Ishikawa (cell line): ENCODE data around the gene TOP1.

ENCODE experiments used
- CEBPB ChIP-seq: IDR thresholded peaks from 2 replicates; pipeline ENCODE4 v1.6.1; 2012
- CREB1 ChIP-seq: IDR thresholded peaks from 2 replicates; pipeline ENCODE4 v1.6.1; 2012; ENCODE audit warnings: low read depth
- EGR1 ChIP-seq: IDR thresholded peaks from 2 replicates; pipeline ENCODE4 v1.6.1; 2012
- EP300 ChIP-seq: IDR thresholded peaks from 2 replicates; pipeline ENCODE4 v1.6.1; 2012; ENCODE audit warnings: borderline replicate concordance
- FOXM1 ChIP-seq: IDR thresholded peaks from 2 replicates; pipeline ENCODE4 v1.6.1; 2012; ENCODE audit warnings: low read depth, borderline replicate concordance
- NFIC ChIP-seq: IDR thresholded peaks from 2 replicates; pipeline ENCODE4 v1.6.1; 2012
- RAD21 ChIP-seq: IDR thresholded peaks from 2 replicates; pipeline ENCODE4 v1.6.1; 2012; ENCODE audit warnings: low read depth
- TAF1 ChIP-seq: IDR thresholded peaks from 2 replicates; pipeline ENCODE4 v1.6.1; 2012; ENCODE audit warnings: low read depth, mild to moderate bottlenecking
- TCF12 ChIP-seq: IDR thresholded peaks from 2 replicates; pipeline ENCODE4 v1.6.1; 2012; ENCODE audit warnings: low read depth
- TEAD4 ChIP-seq: IDR thresholded peaks from 2 replicates; pipeline ENCODE4 v1.6.1; 2012
- YY1 ChIP-seq: IDR thresholded peaks from 2 replicates; pipeline ENCODE4 v1.6.1; 2012; ENCODE audit warnings: low read depth
- ZBTB7A ChIP-seq: IDR thresholded peaks from 2 replicates; pipeline ENCODE4 v1.6.1; 2012; ENCODE audit warnings: low read depth
- TF ChIP-seq, protein P1 (sequence below): IDR thresholded peaks from 2 replicates; pipeline ENCODE4 v1.6.1; 2012; ENCODE audit warnings: low read depth, mild to moderate bottlenecking
- TF ChIP-seq, protein P2 (sequence below): IDR thresholded peaks from 2 replicates; pipeline ENCODE4 v1.6.1; 2012
- TF ChIP-seq, protein P3 (sequence below): IDR thresholded peaks from 2 replicates; pipeline ENCODE4 v1.6.1; 2012

The TOP1 gene

DNA sequence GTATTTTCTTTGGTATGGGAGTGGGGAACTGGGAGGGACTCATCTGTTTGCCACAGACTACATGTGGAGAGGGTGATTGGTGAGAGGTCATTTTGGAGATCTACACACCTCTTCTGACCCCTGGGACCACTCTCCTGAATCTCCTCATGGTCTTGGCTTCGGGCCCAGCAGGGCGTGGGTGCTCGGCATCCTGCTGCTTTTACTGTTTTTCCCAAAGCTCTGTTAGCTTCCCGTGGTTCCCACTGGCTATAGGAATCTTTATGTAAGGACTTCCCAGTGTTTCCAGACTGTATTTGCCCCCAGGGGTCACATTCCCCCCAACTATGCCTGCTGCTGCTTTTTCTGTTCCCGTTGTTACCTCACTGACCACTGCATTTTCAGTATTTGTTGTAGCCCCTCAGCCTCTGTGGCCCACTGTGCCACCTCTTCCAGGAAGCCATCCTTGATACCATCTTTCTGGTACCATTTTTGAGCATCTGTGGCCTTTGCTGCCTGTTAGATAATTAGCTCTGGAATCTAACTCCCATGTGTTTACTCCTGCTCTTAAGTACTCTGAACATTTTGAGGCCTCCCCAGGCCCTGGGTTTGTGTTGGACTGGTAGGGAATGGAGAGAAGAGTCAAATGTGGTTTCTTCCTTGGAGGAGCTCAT is 123.6 kb downstream of the TOP1 start:
- TF ChIP-seq EGR1 = 0 out of 2 replicates have a peak, but pooled peaks have one; percentile 14
- TF ChIP-seq, protein P1, sequence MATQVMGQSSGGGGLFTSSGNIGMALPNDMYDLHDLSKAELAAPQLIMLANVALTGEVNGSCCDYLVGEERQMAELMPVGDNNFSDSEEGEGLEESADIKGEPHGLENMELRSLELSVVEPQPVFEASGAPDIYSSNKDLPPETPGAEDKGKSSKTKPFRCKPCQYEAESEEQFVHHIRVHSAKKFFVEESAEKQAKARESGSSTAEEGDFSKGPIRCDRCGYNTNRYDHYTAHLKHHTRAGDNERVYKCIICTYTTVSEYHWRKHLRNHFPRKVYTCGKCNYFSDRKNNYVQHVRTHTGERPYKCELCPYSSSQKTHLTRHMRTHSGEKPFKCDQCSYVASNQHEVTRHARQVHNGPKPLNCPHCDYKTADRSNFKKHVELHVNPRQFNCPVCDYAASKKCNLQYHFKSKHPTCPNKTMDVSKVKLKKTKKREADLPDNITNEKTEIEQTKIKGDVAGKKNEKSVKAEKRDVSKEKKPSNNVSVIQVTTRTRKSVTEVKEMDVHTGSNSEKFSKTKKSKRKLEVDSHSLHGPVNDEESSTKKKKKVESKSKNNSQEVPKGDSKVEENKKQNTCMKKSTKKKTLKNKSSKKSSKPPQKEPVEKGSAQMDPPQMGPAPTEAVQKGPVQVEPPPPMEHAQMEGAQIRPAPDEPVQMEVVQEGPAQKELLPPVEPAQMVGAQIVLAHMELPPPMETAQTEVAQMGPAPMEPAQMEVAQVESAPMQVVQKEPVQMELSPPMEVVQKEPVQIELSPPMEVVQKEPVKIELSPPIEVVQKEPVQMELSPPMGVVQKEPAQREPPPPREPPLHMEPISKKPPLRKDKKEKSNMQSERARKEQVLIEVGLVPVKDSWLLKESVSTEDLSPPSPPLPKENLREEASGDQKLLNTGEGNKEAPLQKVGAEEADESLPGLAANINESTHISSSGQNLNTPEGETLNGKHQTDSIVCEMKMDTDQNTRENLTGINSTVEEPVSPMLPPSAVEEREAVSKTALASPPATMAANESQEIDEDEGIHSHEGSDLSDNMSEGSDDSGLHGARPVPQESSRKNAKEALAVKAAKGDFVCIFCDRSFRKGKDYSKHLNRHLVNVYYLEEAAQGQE = no peak

DNA sequence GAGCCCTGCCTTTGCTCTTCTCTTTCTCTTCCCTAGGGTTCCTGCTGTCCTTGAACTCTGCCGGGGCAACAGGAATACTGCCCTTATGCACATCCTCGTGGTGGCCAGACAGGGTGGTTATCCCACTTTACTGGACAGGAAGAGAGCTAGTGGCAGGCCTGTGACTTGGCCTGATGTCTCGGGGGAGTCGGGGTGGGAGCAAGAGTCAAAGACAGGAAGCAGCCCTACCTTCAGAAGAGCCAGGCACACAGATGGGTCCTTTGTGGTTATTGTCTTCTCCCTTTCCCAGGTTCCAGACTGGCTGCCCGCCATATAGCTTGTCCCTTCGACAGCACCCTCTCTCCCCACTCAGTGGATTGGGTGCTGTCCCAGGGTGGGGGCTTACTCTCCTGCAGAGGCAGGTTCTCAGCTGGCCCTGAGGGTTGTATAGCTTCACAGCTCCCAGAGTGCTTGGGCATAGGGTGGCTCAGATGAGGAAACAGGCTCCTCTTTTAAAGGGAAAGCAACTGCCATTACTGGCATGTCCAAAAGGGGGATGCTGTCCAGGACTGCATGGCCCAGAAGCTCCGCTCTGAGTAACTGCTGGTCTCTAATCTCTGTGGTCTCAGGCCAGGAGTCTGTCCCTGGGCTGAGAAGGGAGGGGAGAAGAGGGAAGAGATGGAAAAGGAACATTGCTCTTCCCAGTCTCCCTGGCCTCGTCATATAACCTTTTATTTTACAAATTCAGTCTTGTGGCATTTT is 126.0 kb downstream of the TOP1 start:
- TF ChIP-seq NFIC = no peak
- no peak for TF ChIP-seq EP300
- no peak for TF ChIP-seq YY1
- TF ChIP-seq EGR1 = no peak
- no peak for TF ChIP-seq RAD21
- no peak for TF ChIP-seq ZBTB7A
- no peak for TF ChIP-seq TCF12
- no peak for TF ChIP-seq CREB1
- TF ChIP-seq TEAD4 = no peak
- TF ChIP-seq, protein P2, sequence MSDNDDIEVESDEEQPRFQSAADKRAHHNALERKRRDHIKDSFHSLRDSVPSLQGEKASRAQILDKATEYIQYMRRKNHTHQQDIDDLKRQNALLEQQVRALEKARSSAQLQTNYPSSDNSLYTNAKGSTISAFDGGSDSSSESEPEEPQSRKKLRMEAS = no peak
- TF ChIP-seq, protein P1 = no peak
- TF ChIP-seq FOXM1 = no peak
- TF ChIP-seq TAF1 = no peak
- TF ChIP-seq CEBPB = no peak
- TF ChIP-seq, protein P3, sequence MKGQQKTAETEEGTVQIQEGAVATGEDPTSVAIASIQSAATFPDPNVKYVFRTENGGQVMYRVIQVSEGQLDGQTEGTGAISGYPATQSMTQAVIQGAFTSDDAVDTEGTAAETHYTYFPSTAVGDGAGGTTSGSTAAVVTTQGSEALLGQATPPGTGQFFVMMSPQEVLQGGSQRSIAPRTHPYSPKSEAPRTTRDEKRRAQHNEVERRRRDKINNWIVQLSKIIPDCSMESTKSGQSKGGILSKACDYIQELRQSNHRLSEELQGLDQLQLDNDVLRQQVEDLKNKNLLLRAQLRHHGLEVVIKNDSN = no peak

DNA sequence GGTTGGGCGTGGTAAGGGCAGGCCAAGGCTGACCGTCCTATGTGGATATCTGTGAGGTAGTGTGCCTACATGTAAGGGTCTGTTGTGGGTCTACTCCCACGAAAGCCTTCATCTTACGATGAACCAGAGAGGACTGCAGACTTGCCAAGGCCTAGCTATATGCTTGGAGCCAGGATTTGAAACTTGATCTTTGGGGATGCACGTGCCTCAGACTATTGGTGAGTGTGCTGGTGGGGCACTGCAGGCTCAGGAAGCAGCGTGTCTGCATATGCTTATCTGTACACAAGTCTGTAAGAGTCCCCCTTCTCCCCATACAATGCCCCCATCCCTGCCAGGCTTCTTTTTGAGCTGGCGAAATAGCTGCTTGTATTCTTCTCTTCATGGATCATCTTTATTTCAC is 126.6 kb downstream of the TOP1 start:
- TF ChIP-seq, protein P1 = no peak
- TF ChIP-seq EP300 (no peak), YY1 (no peak), ZBTB7A (no peak), TCF12 (no peak), CEBPB (no peak), TEAD4 (no peak), EGR1 (no peak)
- TF ChIP-seq, protein P3 = no peak
- TF ChIP-seq, protein P2 = no peak

DNA sequence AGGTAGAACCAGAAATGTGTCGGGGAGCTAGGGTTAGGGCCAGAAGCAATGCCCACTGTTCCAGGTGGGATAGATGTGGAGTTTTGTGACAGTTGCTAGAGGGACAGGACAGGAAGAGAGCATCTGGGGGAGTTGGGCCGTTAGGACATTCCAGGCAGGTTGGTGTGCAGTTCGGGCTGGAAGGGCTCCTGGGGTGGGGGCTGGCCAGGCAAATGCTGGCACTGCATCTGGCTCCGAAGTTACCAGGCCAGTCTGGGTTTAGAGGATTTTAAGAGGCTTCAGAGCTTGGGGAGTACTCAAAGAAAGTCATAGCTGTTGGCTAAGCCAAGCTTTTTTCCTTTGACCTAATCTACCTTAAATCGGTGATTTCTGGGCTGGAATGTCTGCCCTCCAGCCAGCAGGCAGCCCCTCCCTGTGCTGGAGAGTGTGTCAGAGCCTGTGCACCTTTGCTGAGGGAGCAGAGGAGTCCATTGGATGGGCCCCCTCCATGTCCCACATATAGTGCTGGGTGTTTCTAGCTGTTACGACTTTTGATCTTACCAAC is 129.5 kb downstream of the TOP1 start:
- TF ChIP-seq EGR1 (no peak), CEBPB (no peak), EP300 (no peak), TAF1 (no peak), CREB1 (no peak), ZBTB7A (no peak)
- TF ChIP-seq, protein P1 = no peak
